Measurements from ENCODE around the gene MAML2.

Gene MAML2

DNA sequence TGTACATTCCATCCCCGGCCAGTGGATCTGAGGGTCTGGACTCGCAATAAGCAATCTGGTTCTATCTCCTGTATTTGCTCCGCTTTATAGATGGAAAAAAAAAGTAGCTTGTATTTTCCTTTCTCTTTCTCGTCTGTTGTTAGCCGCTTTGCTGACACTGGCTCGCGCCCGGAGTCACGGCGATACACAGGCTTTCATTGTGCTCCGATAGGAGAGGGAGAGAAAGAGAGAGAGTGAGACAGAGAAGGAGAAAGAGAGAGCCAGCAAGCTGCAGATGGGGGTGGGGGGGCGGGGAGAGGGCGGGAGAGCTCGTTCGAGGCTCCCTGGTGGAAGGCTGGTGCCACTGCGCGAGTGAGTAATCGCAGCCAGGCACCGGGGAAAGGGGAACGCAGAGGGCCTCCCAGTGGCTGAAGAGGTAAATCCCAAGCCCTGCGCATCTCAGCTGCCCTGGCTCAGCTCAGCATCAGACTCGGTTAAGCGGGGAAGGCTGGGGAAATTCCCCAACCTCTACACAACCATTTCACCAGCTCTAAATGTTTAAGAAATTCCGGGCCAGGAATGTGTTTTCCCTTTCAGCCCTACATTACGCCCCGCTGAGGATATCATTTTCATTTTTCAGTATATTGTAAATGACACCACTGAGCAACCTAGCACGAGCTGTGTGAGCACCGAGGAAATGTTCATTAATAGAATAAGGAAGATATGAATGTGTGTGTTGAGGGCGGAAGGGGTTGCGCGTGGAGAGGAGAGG, at the start of gene MAML2:
Gene MAML2 (minus strand): TSS at position 235 of the 751 bp plus-strand sequence. CDS start 1,300 bp downstream, outside the sequence.
- DNase-seq (ENCODE audit: low read depth in 2 of 2) = peak; percentile 88 to 89

DNA sequence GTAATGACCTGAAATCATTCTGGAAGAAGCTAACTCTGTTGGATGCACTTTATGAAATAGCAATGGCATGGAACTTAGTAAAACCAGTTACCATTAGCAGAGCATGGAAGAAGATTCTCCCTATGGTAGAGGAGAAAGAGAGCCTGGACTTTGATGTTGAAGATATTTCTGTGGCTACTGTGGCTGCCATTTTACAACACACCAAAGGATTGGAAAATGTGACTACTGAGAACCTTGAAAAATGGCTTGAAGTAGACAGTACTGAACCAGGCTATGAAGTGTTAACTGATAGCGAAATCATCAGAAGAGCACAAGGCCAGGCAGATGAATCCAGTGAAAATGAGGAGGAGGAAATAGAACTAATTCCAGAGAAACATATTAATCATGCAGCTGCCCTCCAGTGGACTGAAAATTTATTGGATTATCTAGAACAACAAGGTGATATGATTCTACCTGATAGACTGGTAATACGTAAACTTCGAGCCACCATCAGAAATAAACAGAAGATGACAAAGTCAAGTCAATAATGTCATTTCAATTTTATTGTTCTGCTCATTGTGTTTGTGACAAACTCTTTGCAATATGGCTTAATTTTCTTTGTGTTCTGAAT, 48.8 kb upstream of the MAML2 start:
- DNase-seq (ENCODE audit: low read depth in 2 of 2) = no peak

DNA sequence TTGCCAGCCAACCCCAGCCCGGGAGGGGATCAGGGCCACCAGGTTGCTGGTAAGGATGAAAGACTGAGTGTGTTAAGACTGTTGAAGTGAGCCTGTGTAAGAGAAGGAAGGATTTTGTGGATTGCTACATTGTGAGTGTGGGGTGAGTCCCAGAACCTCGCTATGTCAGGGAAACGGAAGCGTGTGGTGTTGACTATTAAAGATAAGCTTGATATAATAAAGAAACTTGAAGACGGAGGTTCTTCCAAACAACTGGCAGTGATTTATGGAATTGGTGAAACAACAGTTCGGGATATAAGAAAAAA, 47.4 kb upstream of the MAML2 start:
- no peak for DNase-seq (ENCODE audit: low read depth in 2 of 2)

DNA sequence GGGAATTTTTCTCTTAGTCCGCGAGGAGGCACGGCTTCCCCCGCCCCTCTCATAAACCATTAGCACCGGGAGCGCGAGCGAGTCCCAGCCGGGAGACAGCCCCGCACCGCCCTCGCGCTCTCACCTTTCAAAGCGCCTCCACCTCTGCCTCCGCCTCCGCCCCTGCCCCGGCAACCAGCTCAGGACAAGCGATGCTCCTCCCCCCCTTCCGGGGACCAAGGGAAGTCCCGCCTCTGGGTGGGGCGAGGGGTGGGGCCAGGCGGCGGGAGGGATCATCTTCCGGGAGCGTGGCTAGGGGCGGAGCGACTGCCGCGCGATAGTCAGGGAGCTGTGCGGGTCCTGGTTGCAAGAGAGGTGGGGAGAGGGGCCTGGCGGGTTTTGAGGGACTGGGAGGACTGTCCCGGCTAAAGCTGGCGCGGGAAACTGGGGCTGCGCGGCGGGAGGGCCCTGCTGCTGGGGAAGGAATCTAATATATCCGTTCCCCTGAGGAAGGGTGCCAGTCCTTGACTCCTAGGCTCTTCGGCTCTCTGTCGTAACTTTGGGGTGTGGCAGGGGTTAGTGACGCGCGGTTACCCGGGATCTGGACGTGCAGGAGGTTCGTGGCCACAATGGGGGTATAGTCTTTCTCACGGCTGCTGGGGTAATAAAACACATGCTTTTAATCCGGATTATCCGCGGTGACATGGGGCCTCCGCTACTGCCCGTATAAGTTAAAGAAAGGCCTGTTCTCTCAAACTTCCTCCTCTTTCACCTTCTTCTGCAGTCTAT, 46.9 kb upstream of the MAML2 start, which contains the start of the genes CCDC82 and JRKL:
Gene CCDC82 (minus strand): TSS at position 193 of the 768 bp plus-strand sequence. CDS start 5,165 bp downstream, outside the sequence.
Gene JRKL (plus strand): TSS at position 294 of the 768 bp plus-strand sequence. CDS start 637 bp downstream, outside the sequence.
- DNase-seq (ENCODE audit: low read depth in 2 of 2) = peak; percentile 96 to 98

DNA sequence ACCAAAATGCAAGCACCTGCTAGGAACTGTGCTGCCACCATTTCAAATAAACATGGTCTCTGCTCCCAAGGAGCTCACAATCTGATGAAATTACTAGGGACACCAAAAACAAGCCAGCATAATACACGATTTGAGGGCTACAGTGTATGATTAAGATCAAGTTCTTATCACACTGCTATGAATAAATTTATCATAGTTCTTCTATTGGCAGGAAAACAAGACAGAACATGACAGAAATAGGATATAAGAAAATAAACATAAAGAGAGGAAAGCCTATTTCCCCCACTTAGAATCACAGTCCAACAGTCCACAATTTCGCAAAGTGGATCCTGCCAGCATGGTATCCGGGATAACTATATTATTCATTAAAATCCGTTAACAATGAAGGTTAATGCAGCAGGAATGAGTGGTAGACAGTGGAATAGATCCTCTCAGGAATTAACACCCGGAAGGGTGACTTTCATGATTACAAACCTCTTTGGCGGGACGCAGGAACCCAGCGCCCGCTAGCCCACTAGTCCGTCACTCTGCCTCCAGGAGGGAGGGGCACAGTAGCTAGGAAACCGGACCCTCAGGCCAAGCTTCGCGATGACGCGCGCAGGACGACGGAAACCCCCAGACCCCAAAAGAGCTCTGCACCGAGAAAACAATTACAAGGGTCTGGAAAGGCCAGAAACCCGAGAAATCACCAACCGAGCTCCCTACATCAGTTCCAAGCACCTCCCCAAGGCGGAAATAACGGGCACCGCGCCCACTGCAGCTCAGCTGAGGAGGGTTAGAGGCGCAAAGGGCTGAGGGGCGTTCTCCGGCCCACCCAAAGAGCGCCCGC, 46.1 kb upstream of the MAML2 start:
- no peak for DNase-seq (ENCODE audit: low read depth in 2 of 2)

DNA sequence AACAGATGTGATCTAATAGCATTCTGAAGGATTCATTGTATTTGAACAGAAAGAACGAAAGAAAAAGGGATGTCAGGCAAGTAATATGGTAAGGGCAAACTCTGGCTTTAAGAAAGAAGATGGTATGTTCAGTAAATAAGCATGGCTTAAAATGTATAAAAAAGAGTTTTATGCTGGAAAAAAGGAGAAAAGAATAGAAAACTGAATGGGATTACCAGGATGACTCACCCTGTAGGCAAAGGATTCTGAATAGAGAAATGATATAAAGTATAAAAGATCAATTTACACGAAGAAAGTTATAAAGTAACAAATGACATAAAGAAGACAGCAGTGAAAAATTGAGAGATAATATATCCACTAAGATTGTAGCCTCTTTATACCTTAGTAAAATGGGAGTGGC, 42.2 kb upstream of the MAML2 start:
- DNase-seq (ENCODE audit: low read depth in 2 of 2) = no peak

DNA sequence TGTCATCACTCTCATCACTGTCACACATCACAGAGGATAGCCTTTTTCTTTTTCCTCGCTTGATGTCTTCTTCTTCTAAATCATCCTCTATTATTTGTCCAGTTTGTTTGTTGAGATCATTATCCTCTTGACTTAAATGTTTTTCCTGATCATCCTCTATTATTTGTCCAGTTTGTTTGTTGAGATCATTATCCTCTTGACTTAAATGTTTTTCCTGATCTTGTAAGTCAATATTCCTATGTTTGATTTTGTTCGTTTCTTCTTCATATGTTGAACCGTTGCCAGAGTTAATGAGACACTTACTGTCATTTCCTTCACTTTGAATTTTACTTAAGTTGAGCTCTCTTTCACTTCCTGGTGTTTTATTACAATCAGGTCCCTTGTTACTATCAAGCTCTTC, 41.2 kb upstream of the MAML2 start:
- no peak for DNase-seq (ENCODE audit: low read depth in 2 of 2)

DNA sequence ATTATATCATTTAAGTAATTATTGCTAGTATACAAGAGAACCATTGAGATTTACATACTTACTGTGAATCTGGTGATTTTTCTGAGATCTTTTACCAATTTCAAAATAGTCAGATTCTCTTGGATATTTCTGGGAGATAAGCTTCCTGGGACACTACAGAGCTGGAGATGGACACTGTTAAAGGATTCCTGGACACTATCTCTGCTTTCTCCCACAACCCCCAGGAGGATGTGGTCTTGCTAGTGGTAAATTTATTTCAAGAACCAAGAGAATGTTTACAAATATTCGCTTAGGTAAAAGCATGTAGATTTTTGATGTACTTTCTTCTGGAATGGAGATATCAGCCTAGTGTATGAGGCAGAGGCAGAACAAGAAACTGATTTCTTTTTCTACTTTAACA, 33.8 kb upstream of the MAML2 start:
- no peak for DNase-seq (ENCODE audit: low read depth in 2 of 2)

DNA sequence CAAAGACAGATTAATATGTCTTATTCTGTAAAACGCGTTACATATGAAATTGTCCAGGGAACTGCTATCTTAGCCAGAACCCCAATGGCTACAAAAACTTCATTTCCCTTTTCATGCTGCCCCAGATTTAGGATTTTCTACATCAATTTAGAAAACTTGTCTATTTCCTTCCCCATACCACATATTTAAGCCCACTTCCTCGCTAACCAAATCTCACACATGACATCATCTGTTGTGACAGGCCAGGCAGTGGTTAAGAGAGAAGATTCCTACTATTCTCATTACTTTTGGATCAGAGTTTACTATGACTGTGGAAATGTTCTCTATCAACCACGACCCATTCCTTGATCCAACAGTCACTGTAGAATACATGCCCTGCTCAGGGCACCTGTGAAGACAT, 30.8 kb upstream of the MAML2 start:
- DNase-seq (ENCODE audit: low read depth in 2 of 2) = no peak

DNA sequence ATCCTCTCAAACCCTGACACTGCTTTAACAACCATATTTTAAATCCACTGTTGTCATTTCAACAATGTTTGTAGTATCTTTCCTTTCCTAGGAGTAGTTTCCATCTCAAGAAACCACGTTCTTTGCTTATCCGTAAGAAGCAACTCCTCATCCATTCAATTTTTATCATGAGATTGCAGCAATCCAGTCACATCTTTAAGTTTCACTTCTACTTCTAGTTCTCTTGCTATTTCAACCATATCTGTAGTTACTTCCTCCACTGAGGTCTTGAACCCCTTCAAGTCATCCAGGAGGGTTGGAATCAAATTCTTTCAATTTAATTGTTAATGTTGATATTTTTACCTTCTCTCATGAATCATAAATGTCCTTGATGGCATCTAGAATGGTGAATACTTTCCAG, 24.3 kb upstream of the MAML2 start:
- DNase-seq (ENCODE audit: low read depth in 2 of 2) = no peak

DNA sequence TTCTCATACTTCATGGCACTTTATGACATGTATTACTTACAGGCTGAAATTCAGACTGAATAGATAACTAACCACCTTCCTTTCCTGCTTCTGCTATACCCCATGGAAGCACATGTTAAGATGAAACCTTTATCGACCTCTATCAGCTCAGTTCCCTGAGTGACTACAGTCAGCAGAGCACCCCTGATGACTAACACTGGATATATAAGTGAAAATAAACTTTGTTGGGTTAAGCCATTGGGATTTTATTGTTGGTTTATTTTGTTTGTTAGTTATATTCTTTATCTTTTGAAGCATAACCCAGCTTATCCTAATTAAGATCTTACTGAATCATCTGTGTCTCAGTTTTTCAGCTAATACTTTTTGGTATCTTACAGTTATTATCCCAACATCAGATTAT, 23.0 kb upstream of the MAML2 start:
- DNase-seq (ENCODE audit: low read depth in 2 of 2) = no peak

DNA sequence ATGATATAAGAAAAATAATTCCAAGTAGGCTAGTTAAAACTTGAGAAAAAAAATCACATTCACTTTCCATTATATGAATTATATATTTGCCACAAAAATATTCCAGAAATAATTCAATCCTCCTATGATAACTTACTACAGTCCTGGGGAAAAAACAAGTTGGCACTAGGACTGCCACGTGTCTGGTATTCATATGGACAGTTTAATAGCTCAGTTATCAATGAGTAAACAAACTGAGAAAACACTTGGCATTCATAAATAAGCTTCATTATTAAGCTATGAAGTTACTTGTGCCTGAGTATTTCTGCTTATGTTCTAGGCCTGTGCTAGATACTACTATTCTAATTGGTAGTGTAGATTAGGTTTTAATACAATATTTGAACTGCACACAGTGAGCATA, 22.5 kb upstream of the MAML2 start:
- DNase-seq (ENCODE audit: low read depth in 2 of 2) = no peak

DNA sequence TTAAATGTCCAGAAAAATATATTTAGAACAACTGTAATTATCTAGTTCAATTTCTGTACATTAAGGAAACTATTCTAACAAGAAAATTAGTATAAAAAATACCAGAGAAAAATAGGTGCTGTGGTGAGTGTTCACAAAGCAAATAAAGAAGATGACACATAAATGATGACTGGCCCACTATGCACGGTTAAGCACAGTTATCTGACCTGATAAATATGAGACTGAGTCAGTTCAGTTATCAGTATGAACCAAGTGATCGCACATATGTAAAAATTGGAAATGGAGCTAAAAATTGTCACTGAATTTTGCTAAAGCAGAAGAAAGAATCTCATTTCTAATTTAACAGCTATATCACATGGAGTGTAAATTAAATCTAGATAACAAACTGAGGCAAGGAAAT, 18.8 kb upstream of the MAML2 start:
- DNase-seq (ENCODE audit: low read depth in 2 of 2) = no peak

DNA sequence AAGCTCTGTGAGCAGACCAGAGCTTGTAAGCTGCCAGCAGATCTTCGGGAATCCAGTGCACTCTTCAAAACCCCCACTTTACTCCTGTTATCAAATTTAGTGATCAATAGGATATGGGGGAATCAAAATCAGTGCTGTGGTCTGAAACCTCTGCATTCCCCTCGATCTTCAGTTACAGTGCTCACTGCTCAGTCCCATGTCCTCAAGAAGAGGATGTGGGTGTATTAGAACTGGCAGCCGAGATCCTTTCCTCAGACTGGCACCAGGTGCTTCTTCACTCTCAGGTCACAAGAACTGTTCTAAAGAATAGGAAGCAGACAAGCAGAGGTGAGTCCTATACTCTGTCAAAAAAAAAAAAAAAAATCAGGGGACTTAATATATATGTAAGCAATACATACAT, 15.3 kb upstream of the MAML2 start:
- no peak for DNase-seq (ENCODE audit: low read depth in 2 of 2)

DNA sequence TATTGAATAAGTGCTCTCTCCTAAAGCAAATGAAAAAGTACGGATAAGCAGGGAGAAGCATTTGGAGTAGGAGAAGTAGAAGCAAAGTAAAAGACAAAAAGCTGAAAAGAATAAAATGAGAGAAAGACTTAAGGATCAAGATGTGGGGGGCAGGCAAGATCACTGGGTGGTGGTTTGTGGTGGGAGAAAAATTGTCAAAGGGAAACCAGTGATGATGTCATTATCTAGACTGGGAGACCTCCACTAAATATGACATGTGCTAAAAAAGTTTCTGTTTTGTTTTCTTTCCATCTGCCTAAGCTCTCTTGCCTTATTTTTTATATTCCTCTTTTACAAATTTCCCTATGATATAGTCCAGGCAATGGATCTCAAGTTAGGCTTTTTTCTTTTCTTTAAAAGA, 14.8 kb upstream of the MAML2 start:
- no peak for DNase-seq (ENCODE audit: low read depth in 2 of 2)

DNA sequence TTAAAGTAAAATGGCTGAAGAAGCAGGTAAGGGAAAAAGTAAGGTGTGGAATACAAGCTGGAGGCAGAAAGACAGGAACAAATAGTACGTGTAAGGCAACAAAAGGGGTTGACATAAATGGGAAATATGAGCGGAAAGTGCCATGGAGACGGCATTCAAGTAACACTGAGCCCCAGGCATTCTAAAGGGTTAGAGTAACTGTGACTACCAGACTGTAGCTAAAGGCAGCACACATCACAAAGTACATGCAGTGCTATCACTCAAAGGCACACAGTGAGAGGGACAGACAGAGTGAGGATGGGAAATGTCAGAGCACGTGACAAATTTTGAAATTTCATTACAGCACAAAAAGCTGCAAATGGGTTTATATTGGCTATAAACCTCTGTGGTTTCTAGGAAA, 13.9 kb upstream of the MAML2 start:
- DNase-seq (ENCODE audit: low read depth in 2 of 2) = no peak

DNA sequence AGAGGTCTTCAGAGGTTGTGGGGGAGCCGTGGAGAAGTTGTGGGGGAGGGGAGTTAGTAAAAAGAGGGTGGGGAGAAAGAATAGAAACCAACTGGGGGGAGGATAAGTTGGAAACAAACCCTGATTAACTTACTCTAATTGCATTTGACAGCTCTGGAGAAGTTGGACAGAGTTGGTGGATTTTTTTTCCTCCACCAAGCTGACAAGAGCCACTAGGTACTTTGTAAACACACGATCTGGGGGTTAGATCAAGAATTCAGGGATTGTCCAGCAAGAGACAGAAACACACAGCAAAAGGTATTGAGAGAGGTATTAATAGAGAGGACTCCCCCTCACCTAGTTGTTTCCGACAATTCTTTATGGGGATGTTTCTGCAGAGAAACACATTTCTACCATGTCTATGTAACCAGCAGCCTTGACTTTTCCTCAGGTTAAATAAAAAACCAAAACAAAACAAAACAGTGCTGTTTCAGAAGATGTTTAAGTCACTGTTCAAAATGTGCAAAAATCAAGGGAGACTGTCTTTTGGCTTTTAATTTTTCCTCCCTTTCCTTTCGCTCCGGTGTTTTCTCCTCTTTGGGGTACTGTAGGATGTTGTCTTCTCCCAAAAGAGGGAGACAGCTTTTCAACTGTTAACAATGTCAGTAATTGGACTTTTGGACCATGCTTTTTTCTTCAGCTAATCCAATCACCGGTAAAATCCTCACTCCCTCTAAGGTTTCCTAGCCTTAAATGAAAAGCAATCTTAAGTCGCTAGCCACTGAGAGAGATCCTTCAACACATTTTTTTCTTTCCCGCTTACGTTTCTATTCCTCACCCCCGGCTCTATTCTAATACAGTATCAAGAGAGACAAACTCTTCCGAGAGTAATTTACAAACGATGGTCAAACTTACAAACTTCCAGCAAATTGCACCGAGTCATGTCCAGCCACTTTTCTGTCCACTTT, 708 bp downstream of the MAML2 start:
- no peak for DNase-seq (ENCODE audit: low read depth in 2 of 2)

DNA sequence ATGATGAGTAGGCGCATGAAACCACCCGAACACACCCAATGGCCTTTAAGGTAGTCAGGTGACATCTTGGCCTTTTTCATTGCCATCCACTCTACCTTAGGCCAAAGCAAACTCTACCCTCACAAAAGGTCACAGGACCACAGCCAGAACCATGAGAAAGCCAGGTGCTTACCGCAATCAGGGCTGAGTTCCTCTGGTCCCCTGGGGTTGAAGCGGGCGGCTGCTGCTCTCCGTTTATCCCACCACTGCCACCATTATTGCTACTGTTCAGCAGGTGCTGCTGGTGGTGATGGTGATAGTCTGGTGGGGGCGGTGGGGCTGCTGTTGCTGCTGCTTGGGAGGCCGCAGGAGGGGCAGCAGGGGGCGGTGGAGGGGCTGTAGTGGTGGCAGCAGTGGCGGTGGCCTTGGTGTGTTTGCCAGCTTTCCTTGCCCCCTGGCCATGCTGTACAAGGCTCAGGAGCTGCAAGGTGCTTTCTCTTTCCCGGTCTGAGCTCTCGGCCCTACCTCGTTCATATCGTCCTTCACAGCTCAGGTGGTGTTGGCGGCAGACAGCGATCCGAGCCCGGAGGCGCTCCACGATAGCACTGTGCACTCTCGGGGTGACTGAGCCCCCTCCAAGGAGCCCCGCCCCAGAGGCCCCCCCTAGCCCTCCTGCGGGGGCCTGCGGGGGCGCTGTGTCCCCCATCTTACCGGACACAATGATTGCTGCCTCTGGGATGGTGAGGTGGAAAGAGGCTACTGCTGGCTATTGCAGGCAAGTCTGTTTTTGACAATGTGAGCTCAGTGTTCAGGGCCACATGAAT, 1.6 kb downstream of the MAML2 start:
- peak in 1 of 2 donors; percentile 57 for DNase-seq (ENCODE audit: low read depth in 2 of 2)

DNA sequence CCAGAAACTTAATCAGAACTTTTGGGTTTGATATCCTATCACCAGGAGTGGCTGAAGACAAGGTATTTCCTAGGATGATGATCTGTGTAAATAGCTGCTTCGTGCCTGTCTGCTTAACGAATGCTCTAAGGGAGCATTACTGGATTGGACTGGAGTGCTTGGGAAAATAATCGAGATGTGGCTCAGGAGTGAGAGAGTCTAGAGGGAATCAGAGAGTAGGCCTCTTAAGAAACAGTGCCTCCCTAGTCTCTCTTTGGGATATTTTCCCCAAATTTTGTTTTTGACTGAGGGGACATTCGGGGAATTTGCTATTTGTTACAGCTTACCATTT, 2.5 kb downstream of the MAML2 start:
- no peak for DNase-seq (ENCODE audit: low read depth in 2 of 2)
